RPMI8226 (cell line): ENCODE data around the gene IER5L.
A peak's percentile ranks its signal among the peaks of the same experiment; 100 is the strongest.

Experiments
- DNase-seq: peaks from one replicate; pipeline ENCODE4 v3.0.0-alpha.2; 2015

Gene IER5L

DNA sequence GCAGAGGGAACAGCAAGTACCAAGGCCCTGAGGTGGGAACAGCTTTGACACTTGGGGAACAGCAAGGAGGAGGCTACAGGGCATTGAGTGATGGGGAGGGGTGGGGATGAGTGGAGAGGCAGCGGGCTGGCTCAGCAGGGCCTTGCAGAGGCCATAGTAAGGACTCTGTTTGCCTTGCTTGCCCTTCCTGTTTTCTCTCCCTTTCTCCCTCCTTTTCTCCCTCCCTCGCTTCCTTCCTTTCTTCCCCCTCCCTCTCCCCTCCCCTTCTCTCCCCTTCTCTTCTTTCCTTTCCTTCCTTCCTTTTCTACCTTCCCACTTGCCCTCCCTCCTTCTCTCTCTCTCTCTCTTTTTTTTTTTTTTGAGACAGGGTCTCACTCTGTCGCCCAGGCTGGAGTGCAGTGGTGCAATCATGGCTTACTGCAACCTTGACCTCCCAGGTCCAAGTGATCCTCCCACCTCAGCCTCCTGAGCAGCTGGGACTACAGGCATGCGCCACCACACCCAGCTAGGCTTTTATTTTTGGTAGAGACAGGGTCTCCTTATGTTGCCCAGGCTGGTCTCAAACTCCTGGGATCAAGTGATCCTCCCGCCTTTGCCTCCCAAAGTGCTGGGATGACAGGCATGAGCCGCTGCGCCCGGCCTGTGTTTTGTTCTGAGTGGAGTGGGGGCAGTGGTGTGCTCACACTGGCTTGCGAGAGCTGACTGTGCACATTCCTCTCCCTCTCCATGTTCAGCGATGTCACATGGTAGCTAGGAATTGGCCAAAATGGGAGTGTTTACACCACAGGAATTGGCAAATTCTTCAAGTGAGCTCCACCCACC is 17.1 kb downstream of the IER5L start:
- no peak for DNase-seq

DNA sequence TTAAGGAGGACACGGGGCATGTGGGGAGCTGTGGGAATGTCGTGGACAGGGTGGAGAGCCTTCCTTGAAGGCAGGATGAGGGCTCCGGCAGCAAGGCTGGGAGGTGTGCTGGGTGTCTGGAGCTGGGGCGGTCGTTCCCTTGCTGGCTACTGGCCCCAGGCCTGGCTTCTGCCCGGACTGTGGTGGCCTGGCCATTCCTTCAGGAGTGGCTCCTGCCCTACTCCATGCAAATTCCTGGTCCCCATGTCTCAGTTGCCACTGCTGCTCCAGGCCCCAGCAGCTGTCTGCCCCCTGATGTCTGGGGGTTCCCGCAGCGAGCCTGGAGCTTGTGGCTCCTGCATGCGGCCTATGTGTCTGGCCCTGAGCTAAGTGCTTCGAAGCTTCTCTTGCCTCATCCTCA is 21.9 kb downstream of the IER5L start:
- DNase-seq = no peak

DNA sequence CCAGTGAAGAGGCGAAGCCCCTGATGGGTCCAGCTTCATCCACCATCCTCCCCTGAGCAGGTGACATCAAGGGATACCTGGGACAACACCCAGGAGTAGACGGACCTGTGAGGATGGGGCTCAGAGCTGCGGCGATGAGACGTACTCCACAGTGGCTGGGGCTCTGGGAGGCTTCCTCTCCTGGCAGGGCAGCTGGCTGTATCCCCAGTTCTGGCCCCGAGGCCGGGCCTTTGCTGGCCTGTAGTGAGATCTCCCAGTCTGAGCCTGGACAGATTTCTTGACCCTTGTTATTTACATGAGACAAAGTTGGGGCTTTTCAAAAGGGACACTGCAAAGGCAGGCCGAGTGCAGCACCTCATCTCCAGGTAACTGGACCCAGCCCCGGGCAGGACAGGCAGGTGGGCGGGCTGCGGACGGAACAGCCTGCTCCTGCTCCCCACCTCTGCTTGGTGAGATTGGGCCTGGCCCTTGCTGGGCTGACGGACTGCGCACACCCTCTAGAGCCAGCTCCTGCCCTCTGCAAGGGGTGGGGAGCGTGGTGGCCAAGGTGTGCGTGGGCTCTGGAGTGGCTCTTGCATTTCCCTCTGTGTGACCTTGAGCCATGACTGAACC is 23.1 kb downstream of the IER5L start:
- DNase-seq = no peak

DNA sequence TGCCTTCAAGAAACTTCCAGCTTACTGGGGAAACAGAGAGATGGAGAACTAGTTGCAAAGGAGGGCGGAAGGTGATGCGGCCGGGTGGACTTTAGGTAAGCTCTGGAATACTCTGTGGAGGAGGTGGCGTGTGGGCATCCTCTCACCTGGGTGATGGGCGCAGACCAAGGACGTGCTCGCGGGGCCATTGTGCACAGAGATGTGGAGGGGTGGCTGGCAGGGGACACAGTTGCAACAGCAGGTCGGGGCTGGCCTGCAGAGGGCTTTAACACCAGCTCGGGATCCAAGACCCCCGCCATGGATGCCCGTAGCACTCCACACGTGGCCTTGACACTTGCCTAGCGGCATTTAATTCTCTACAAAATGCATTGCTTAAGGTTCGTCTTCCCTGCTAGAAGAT is 26.6 kb downstream of the IER5L start:
- no peak for DNase-seq

DNA sequence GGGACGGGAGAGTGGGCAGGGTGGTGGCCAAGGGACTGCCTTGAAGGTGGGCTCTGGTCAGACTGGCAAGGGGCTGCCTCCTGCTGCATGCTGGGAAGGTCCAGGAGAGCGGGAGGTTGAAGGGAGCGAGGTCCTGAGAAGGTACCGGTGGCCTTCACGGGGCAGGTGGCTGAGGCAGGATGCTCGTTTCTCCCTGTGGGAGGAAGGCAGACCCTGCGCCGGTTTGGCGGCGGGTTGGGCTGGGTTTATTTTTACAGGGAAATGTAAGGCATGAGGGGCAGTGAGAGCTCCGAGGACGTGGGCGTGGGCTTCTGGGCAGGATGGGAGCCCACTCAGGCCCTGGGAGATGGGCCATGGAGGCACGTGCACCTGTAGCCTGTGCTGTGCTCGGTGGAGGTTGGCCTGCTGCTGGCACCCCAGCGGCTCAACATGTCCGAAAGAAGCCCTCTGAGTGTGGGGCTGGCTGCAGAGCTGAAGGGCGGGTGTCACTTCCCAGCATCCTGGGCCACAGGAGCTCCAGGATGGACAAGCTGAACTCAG is 27.3 kb downstream of the IER5L start:
- no peak for DNase-seq

DNA sequence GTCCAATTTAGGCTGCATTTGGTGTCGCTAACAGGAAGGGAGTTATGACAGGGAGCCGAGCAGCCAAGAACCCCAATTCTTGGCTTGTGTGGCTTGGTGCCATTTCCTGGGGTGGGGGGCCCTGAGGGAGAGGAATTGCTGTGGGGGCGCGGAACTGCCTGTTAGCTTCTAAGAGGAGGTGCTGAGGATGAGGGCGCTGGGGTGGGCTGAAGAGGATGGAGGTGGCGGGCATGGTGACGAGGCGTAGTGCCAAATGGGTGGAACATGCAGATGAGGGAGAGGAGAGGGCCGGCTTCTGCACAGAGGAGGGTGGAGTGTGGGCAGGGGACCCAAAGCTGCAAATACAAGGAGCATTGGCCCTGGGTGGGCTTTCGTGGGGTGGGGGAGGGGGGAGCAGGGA is 27.9 kb downstream of the IER5L start:
- DNase-seq = no peak

DNA sequence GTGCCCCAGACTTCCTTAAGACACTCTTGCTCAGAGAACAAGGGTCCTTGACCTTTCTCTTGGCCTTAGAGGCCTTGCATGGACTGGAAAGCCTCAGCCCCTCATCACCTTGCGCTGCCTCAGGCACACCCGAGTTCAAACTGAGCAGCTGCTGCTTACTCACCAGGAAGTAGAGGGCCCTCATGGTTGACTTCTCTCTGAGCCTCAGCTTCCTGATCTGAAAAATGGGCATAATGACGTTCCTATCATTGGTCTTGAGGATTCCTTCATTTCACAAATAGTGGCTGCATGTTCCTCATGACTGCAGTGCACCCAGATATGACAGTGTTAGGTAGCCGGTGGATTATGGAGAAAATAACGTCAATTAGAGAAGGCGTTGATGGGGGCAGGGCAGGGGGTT is 28.6 kb downstream of the IER5L start:
- no peak for DNase-seq

DNA sequence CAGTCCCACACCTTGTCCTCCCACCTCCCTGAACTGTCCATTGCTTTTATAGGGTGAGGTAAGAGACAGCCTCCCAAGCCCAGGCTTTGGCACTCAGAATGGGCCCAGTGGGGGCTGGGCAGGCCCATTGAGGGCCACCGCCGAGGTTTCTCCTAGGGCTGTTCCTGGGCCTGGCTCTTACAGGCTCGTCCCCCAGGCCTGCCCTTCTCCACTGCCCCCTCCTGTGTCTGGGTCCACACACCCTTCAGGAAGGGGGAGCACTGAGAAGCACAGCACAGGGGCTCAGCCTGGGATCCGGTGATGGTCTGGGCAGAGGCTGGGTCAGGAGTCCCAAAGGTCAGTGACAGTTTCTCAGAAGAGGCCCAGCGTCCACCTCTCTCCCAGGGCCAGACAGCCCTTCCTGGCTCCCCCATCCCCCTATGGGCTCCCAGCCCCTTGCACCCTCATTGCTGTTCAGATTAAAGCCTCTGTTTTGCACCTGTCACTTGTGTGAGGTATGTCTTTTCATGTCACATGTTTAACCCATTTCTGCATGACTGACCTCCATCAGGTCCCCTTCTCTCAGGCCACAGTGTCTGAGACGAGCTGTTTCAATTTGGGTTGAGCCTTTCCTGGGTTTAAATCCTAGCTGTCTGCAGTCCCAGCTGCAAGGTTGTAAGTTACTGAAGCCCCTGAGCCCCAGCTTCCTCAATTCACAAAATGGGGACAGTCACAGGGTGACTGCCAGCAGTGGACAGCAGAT is 29.4 kb downstream of the IER5L start:
- no peak for DNase-seq

DNA sequence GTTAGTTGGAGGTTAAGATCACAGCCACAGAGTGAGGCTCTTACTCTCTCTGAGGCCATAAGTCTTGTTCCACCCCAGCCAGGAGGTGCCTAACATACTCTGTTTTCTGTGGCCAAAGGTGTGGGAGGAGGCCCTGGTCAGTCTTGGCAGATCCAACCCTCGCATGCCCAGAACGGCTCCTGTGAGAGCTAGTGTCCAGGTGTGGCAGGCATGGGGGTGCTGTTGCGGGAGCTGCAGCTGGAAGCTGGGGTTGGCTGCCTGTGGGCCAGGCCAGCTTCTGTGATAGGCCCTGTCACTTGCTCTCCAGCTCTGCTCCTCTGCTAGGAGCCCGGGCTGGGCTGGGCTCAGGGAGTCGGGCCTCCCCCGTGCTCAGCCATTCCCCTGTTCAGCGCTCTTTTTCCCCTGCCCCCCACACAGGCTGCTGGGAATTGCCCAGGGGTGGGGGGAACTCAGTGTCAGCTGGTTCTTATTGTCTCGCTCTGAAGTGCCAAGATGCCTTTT is 31.6 kb downstream of the IER5L start:
- DNase-seq = no peak

DNA sequence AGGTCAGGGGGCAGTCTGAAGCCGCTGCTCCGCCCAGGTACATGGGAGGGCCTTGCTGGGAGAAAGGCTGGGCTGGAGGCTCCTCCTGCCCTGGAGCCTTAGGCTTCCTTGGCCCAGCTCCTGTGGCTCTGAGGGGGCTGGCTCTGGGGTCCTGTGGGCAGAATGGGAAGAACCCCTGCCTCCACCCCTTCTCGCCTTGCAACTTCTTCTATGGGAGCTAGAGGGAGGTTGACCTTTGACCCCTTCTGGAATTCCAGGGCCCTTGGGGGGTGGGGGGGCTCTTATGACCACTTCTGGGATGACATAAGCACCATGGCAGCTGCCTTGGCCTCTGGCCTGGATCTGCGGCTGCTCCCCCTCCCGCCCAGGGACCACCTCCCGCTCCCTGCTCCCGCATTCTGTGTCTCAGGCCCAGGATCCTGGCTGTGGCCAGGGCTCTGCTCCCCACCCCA is 32.2 kb downstream of the IER5L start:
- DNase-seq = no peak

DNA sequence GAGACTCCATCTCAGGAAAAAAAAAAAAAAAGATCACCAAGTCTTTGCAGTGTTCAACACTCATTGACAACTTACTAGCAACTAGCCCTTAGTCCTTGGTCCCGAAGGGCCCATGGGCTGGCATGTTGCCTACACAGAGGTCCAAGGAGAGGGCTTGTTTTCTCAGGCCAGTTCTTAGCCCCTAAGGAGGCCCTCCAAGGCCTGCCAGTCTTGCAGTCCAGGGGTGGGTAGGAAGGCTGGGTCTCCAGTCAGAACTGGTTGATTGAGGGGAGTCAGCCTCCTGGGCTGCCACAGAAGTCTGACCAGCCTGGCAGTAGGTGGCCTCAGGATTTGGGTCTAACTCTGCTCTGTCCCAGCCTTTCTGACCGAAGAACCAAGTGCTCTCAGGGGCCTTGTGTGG is 32.7 kb downstream of the IER5L start:
- no peak for DNase-seq

DNA sequence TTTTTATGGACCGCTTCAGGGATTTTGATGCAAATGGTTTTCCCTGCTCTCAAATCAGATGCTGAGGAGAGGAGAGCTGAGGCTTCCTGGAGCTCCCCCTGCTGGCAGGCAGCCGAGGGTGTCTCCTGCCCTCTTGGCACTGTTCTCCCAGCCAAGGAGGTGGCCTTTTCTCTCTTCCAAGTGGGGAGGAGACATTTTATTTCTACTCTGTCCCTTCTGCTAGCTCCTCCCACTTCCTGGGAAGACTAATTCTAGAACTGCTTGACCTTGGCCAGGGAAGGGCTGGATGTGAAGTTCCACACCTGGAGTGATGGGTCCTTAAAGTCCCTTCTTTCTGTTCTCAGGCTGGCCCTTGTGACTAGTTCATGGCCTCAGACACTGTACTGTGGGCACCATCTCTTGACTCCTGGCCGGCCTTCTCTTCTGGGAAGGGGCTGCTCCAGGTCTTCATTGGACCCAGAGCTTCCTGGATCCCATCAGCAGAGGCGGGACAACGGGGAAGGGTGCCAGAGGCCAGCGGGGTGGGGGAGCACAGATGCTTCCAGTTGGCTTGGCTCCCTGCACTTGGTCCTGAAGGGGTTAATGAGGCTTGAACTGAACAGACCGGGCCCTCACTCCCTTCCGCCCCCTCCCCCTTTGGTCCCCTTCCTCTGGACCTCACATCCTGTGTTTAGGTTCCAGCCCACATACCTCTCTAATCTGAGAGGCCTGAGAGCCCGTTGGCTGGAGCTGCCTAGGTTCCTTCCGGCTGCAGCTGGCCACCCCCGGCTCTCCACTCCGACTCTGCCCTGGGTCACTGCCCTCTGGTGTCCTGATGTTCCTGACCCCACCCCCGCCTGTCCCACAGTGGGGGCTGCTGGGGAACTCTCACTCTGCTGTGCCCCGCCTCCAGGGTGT is 34.8 kb downstream of the IER5L start:
- DNase-seq = peak; percentile 79

DNA sequence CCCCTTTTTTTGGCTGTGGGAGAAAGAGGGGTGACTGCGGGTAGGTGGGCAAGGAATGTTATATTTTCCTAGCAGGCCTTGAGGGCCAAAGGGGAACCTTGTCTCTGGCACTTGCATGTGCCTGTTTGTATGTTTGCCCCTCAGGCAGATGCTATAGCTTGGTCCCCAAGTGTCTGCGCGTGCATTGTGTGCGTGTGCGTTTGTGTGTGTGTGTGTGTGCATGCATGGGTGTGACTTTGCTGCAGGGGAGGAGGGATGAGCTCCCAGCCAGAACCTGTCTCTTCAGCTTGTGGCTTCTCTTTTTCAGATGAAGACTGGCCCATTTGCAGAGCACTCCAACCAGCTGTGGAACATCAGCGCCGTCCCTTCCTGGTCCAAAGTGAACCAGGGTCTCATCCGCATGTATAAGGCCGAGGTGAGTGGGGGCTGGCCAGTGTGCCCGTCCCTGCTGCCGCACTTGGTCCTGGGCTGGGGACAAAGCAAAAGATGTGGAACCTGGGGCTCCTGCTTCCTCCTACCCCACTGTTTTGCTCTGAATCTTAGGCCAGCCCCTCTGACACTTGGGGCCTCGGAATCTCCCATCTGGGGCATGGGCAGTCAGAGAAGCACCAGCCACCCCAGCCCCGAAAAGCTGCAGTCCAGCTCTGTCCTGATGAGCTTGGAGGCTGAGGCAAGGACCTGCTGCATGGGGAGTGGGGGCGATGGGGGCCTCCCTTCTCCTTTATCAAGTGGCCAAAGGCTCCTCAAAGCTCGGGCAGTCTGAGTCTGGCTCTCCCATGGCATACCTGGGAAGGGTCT is 35.7 kb downstream of the IER5L start:
- no peak for DNase-seq

DNA sequence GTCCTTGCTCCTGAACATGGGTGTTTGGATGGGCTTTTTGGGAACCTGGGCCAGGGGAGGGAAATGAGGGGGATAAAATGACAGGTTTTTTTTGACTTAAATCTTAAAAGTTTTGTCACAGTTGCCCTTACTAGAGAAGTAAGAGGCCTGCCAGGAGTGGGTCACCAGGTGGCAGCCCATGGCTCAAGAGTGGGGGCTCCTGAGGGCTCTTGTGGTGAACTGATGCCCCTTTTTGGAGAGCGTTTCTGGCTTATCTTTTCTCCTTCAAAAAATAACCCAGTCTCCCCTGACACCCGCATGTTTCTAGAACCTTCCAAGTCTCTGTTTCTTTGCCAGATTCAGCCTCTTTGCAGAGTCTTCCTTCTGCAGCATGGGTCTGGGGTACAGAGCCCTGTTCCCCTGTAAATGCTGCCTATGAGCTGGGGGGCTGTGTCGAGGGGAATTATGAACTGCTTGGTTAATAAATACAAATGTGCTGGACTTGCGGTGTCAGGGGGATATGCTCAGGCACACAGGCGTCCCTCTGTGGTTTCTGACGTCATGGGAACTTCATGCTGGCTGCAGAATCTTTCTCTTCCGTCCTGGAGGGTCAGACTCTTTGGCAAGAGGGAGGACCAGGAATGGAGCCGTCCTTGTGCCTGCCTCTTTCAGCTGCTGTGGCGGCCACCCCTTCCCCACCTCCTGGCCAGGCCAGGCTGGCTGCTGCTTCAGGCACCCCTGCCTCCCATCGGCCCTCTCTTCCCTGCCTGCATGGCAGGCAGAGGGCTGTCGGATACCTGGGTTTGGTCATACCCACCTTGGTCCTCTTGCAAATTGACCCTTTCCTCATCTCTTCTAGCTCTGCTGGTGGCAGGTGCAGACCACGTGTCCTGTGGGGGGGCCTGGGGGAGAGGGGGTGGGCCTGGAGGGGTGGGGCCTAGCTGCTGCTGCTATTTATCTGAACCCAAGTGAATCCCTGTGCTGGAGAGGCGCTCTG is 36.7 kb downstream of the IER5L start:
- peak; percentile 44 for DNase-seq

DNA sequence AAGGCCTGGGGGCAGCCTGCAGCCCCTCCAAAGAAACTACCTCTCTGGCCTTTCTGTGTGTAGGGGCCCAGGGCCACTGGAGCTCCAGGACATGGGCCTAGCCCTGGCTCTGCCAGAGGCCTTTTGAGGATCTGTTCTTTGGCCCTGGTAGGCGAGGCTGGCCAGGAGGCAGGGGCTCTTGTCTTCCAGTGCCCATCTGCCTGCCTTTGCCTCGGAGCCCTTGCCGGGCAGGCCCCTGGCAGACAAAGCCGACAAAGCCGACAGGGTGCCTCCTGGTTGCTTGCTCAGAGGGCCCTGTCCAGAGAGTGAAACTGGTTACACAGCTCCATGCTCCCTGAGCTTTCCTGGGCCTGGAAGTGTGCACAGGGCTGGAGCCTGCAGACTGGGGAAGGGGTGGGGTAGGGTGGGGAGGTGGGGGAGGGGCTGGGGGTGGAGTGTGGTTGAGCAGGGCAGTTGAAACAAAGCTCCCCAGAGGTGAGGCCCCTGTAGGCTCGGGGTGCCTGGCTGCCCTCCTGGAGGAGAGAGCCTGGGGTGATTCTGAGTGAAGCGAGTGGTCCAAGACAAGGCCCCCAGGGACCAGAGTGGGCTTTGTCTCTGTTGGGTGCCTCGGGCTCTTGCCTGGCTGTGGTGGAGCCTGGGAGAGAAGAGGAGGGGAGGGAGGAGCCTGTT is 37.5 kb downstream of the IER5L start:
- DNase-seq = peak; percentile 54

DNA sequence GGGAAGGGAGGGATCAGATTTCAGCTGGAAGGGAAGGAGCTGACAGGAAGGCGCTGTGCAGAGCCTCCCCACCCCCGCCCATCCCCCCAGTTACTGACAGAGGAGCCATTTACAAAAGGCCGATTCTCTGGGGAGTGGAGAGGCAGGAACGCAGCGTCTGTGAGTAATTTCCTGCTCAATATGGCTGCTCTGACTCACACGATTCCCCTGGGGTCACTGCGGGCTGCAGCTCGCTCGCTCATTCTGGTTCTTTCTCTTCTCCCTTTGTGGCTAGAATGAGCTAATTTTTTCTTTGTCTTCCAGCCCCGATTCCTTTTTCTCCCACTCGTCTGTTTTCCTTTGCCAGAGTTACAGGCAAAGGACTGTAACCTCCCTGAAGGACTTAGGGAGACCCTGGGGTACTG is 38.1 kb downstream of the IER5L start:
- peak; percentile 86 for DNase-seq

DNA sequence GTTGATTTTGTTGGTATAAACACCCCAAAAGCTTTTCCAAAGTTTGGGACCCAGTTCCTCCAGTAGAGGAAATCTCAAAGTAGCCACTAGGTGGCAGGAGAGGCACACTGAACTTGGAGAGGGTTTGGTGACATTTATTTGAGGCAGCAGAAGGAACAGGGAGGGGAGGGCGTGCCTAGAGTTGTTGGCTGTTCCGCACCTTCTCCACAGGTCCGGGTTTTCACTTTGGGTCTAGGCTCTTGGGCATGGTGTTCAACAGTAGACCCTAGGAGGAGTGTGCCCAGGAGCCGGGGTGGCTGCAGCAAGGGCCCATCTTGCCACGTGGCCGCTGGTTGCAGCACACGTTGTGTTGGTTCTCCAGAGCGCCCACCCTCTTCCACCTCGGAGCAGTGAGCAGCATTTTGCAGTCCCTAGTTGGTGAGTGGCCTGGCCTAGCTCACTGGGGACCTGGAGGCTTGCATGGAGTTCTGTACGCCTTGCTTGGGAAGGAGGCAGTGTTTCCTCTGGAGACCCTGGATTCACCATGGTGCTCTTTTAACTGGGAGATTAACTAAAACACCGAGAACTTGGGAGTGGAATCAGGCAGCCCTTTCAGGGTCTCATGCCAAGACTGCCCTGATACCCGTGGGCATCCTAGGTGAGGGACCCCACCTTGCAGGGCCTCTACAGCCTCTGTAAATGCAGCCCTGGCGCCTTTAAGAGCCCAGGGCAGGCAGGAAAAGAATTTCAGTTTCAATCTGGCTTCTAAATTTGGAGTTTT is 38.6 kb downstream of the IER5L start:
- peak; percentile 91 for DNase-seq

DNA sequence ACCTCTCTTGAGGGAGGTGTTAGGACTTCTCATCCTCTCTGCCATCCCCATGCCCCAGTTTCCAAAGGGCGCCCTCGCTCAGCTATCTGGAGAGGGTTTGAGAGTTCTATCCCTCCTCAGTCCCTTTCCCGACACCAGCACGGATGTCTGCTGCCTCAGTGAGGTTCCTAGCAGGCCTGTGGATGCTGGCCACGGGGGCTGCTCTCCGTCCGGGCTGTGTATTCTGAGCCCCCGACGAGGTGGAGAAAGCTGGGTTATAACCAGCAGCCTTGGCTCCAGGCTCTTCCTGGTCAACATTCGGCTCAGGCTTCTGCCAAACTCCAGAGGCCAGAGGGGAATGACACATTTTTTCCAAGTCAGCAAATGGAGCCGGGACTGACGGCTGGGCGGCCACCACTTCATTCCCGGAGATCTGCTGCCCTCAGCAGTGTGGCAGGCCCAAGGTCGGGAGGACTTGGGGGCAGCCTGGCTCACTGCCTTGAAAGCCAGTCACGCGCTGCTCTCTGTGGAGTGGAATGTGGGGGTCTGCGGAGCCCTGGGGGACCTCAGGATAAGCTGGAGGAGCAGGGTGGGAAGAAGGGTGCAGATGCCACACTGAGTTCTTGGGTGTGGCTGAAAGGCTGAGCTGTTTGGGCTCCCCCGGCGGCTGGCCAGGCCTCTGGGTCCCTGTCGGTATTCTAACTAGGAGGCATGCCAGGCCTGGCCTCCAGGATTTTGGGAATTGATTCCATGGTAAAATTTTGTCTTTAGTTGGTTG is 39.4 kb downstream of the IER5L start:
- DNase-seq = no peak
